SU-DHL-6 (cell line): ENCODE data around the gene CRISPLD2.

ENCODE experiments used
- EZH2phosphoT487 ChIP-seq: fragments of 200-600 bp; sonication (generic), shearing (Covaris generic); conservative IDR thresholded peaks from 2 replicates; pipeline ENCODE4 v1.6.1; 2018; ENCODE audit warnings: mild to moderate bottlenecking, antibody characterized with exemption, low read length, moderate library complexity, mixed read lengths
- TF ChIP-seq, protein P1 (sequence below): fragments of 200-600 bp; sonication (generic); IDR thresholded peaks from one replicate; pipeline ENCODE4 v1.5.1; 2017; ENCODE audit warnings: antibody characterized with exemption, mild to moderate bottlenecking, low read length, moderate library complexity; ENCODE audit not compliant: insufficient read depth, poor library complexity, severe bottlenecking

DNA sequence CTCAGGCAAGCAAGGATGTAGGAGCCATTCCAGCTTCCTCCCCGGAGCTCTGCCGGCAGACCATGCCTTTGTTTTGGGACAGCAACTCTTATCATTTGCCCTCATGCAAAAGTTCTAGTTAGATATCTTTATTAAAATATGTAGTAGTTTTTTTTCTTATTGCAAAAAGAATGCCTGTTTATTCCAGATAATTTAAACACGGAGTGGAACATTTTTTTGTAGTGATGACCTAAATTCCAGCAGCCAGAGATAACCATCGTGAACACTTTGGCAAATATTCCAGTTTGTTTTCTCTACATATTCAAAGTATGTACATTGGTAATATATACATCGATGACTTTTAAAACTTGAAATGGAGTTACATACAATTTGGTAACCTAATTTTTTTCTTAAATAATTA, 54.8 kb downstream of the CRISPLD2 start:
- TF ChIP-seq, protein P1, sequence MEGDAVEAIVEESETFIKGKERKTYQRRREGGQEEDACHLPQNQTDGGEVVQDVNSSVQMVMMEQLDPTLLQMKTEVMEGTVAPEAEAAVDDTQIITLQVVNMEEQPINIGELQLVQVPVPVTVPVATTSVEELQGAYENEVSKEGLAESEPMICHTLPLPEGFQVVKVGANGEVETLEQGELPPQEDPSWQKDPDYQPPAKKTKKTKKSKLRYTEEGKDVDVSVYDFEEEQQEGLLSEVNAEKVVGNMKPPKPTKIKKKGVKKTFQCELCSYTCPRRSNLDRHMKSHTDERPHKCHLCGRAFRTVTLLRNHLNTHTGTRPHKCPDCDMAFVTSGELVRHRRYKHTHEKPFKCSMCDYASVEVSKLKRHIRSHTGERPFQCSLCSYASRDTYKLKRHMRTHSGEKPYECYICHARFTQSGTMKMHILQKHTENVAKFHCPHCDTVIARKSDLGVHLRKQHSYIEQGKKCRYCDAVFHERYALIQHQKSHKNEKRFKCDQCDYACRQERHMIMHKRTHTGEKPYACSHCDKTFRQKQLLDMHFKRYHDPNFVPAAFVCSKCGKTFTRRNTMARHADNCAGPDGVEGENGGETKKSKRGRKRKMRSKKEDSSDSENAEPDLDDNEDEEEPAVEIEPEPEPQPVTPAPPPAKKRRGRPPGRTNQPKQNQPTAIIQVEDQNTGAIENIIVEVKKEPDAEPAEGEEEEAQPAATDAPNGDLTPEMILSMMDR, result no peak
- TF ChIP-seq EZH2phosphoT487, result no peak
